ENCODE data around the gene STAP2.

STAP2 gene, protein sequence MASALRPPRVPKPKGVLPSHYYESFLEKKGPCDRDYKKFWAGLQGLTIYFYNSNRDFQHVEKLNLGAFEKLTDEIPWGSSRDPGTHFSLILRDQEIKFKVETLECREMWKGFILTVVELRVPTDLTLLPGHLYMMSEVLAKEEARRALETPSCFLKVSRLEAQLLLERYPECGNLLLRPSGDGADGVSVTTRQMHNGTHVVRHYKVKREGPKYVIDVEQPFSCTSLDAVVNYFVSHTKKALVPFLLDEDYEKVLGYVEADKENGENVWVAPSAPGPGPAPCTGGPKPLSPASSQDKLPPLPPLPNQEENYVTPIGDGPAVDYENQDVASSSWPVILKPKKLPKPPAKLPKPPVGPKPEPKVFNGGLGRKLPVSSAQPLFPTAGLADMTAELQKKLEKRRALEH

DNA sequence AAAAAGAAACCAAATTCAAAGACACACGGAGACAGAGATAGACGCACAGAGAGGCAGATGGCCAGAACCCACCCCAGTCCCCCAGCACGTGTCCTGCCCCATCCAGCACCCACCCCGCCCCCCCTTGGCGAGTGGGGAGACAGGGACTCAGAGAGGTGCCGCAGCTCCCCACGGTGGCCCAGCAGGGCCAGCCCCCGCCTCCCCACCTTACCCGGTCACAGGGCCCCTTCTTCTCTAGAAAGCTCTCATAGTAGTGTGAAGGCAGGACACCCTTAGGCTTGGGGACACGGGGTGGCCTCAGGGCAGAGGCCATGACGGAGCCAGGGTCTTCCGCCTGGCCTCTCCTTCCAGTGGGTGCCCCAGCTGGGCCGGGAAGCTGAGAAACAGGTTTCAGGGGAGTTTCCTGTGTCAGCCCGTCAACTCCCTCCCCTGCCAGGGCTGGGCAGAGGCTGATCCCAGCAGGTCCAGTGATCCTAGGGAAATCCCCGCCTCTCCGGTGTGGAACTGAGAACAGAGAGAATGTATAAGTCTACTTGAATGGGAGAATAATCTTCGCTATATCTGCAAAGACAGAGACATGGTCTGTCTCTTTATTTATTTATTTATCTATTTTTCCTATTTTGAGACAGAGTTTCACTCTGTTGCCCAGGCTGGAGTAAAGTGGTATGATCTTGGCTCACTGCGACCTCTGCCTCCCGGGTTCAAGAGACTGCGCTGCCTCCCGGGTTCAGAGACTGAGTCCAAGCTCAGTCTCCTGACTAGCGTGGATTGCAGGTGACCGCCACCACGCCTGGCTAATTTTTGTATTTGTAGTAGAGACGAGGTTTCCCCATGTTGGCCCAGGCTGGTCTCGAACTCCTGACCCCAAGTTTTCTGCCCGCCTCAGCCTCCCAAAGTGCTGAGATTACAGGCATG, at the start of gene STAP2:
TSS of gene STAP2 (minus strand) at position 387 of the 915 bp plus-strand sequence. CDS start at position 313, 74 bp downstream.
- no peak for DNase-seq

DNA sequence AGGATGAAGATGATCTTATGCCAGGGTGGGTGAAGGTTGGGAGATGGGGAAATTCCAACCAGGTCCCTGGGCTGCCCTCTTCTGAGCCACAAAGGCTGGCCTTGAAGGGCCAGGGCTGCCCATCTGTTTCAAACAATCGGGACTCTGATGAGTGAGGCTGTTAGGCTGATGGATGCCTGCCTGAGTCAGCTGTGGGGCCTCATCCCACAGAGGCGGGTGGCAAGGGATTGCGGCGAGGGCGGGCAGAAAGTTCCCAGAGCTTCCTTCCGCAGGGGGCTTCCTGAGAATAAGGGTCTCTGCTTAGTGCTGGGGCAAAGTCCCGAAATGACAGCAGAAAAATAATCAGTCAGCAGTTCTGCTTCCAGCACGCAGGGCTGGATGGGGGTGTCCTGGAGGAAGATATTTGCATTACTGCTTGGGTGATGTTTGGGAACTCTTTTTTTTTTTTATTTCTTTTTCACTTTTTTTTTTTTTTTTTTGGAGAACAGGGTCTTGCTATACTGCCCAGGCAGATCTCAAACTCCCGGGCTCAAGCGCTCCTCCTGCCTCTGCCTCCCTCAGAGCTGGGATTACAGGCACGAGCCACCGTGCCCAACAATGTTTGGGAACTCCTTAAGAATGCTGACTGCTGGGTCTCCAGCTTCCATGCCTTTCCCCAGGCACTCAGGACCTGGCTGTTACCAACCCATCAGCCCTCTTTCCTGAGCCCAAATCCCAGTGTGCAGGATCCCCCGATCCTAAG, 47.6 kb upstream of the STAP2 start:
- no peak for DNase-seq

DNA sequence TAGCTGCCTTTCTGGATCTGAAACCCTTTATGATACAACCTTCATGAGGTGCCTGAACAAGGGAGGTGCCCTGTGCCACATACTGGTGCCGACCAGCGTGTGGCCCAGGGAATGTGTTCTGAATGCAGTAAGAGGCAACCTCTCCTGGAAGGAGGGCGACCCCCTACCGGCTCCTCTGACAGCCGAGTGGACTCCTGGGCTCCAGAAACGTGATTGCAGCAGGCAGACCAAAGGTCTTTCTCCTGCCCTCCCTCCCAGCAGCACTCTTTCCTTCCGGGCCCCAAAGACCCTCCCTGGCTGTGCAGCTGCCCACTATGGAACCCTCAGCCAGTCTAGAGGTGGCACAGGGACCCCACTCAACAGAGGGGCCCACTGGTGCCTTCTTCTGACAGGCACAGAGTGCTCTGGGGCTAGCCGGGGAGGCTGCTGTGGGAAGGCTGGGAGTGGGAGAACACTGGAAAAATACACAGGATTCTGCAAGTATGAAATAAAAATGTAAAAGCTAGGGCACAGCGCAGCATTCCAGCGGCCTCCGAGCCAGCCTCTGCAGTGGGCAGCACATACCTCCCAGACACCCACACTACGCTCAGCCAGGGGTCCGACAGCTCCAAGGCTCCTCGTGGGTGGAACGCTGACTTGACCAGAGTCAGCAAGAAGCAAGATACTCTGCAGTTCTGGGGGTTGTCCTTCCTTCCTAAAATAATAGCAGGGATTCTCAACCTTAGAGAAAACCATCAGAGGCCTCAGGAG, 46.8 kb upstream of the STAP2 start:
- no peak for DNase-seq

DNA sequence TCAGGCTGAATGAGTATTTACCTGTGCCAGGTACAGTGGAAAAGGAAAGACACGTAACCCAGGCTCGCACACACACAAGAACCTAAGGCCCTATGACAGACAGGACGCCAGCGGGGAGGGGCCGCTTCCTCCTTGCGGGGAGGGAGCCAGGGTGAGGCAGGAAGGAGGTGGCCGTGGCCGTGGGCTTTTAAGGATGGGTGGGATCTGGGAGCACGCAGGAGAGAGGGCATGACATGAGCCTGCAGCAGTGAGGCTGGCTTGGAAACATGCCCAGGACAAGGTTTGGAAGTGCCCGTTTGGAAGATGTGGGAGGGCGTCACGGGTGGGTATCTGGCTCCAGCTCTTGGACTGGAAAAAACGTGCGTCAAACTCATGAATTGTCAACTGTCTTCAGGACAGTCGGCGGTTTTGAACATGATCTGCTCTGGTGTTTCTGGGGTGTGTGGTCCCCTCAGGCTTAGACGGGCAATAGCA, 41.7 kb upstream of the STAP2 start:
- peak; percentile 56 for DNase-seq

DNA sequence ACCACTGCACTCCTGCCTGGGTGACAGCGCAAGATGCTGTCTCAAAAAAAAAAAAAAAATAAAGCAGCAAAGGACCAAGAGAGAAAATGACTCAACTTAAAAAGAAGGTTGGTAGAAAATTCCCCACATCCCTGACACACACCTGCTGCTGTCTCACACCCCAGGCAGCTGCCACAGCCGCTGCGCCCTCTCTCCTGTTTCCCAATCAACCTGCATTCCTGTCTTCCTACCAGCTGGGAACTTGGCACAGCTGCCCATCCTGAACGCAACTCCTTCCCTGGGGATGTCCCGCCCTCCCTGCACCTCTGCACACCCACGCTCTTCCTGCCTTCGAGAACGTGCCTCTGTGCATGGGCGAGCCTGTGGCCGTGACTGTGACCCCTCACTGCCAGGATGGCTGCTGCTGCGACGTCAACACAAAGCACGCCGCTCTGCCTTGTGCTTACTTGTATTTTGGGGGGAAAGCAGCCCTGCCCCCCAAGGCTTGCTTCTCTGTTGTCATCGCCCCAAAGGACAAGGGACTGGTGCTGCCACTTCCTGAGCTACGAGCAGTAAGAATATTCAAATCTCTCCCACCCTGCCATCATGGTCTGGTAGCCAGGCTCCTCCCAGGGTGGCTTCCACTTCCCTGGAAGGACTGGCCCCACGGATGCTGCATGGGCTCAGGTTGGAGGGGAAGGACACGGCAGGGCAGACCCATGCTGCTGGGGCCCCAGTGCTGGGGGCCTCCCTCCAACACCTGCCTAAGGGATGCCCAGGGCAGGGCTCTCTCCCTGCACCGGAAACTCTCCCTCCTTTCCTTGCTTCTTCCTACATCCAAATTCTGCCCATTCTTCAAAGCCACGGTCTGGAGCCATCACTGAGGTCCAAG, 41.0 kb upstream of the STAP2 start:
- DNase-seq = no peak

DNA sequence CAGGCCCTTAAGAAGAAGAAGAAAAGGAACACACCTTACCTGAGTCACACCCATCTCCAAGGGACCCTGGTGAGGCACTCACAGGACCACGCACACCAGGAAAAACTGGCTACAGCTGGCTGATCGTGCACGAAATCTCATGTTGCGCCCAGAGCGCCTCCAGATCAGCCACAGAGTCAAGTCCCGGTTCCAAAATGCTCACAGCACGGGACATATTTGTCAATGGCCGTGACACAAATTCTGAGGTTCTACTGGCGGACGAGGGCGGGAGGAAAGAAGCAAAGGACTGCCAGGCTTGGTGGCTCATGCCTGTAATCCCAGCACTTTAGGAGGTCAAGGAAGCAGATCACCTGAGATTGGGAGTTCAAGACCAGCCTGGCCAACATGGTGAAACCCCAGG, 40.3 kb upstream of the STAP2 start:
- DNase-seq = no peak

DNA sequence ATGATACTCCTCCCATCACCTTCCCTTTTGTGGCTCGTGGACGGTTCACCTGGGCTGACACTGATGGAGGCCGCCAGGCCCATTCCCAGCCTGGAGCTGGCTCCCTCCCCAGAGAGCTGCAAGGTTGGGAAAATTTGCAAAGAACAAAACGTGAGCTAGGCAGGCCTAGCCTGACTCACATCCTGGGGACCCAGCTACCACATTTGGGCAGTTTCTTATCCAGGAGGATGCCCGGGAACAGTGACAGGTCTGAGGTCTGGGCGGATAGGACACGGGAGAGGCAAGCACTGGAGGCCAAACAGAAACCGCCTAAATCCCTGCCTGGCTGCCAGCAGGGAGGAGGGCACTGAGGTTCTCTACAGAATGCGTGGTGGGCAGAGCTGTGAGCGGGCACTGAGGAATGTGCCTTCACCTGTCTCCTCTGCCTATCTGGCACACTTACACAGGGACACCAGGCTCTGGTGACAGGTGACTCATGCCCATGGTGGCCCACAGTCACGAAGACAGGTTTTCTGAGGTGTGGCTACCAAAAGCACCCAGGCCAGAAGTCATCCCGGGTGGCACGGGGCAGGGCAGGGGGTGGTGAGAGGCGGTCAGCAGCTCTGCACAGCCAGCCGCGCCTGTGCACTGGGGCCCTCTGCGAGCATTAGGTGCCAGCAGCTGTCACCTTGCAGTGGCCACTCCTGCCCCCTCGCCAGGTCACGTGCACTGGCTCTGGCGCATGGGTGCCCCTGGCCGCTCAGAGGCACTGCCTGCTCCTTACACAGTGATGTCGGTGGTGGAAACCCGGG, 38.6 kb upstream of the STAP2 start:
- no peak for DNase-seq

DNA sequence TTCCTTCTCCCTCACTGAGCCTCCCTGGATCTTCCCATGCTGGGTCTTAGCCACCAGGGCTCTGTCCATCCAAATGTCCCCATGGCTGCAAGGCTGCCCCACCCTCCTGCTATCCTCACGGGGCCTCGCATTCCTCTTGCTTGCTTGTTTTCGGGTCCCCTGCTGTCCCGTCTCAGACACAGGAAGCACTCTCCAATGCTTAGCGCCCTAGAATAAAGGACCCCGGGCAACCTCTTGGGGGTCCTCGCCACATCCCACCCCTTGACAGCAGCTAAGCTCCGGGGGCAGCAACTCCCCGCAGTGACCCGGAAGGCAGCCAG, 38.0 kb upstream of the STAP2 start:
- no peak for DNase-seq

DNA sequence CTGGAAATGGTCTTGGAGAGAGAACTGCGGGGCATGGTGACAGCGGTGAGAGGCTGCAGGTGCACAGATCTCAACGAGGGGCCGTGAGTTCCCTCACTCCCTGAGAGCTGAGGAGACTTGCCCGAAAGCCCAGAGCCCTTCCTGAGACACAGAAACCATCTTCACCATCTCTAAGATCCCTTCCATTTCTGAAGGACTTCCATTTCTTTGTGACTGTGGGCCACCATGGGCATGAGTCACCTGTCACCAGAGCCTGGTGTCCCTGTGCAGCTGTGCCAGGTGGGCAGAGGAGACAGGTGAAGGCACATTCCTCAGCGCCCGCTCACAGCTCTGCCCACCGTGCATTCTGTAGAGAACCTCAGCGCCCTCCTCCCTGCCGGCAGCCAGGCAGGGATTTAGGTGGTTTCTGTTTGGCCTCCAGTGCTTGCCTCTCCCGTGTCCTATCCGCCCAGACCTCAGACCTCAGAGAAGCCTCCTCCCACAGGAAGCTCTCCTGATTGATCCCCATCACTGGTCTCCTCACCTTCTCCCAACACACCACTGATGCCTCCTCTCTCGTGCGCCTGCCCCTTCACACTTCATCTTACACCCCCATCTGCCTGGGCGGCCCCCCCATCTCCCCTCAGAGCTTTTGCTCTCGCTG, 37.5 kb upstream of the STAP2 start:
- DNase-seq = no peak

DNA sequence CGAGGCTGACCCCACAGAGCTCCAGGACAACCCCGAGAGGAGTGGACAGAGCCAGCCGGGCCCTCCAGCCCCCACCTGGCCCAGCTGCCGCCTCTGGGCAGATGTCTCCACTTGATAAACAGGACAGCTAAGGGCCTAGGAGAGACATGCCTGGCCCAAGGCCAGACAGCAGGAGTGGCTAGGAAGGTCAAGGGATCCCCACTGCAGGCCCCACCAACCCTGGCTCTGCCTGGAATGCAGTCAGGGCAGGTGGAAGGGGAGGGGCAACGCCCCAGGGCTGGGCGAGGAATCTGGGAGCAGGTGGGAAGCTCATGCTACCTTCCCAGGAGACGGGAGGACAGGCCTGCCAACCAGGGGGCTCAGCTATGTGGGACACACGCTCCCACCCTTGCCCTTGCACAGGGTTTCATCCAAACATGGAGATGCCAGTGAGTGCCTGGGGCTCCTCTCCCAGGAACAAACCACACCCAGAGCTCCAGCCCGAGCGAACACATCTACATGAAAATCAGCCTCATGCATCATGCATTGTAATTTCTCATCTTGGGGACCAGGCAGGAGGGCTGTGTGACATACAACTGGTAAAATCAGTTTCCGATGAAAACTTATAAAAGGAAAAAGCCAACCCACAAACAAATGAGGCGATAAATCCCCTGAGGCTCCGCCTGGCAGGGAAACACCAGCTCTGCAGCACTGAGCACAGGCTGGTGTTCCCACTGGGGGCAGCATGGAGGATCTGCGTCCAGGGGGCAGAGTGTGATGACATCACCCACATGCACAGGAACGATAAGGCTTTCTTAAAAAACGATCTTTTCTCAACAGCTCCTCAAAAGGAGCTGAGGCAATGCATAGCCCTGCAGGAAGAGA, 36.8 kb upstream of the STAP2 start:
- no peak for DNase-seq

DNA sequence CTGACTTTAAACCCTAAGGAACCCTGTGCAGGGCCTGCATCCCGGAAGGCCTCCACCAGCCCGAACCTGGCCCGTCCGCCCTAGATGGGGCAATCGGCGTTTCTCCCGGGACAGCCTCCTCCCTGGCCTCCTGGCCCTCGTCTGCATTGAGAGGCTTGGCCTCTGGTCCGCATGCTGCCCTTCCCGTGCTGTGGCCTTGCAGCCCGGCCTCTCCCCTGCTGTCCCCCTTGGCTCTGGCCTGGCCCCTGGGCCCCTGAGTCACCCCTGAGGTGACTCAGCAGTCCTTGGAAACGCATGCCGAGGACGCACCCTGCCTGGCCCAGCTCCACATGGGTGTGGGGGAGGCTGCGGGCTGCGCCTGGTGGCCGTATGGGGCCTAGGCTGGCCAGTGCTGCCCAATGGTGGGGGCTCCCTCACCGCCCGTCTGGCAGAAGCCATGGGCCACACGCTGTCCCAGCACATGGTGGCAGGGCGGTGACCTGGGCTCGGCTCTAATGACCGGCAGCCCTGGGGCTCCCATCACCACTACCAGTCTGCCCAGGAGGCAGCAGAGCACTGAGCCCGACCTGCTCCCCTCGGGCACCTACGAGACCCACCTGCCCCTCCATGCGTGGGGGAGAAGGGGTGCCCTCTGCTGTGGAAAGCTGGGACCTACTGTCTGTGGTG, 36.0 kb upstream of the STAP2 start:
- DNase-seq = no peak

DNA sequence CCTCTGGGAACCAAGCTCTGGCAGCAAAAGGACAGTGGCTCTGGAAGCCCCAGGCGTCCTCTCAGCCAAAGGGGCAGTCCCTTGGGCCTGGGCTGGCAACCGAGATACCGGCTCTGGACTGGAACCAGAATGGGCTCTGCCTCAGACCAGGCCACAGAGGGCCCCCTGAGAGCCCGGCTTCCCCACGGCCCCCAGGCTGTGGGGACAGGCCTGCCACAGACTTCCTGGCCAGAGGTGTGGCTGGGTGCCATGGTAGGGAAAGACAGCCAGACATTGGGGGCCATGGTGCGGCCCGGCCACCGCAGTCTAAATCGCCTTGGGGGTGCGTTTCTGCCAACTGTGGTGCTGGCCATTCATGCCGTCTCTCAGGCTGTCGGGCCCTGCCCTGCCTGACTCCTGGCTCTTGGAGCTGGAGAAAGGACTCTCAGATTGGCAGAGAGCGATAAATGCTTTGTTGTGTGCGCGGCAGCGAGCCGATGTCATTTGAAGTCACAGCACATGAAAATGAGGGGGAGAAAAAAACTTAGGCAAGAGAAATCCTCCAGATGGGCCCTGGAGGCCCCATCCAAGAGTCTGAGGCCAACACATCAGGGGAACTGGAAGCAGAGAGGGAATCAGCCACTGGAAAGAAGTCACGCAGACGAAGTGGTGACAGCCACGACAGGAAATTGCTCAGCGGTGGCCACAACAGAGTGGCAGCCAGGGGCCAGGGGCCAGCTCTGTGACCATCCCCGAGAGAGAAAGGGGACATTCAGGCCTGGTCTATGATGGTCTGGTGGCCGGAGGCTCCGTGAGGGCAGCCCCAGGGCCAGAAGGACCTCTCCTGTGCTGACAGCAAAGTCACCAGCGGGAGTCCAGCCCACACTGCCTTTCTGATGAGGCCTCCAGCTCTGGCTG, 35.2 kb upstream of the STAP2 start:
- no peak for DNase-seq

DNA sequence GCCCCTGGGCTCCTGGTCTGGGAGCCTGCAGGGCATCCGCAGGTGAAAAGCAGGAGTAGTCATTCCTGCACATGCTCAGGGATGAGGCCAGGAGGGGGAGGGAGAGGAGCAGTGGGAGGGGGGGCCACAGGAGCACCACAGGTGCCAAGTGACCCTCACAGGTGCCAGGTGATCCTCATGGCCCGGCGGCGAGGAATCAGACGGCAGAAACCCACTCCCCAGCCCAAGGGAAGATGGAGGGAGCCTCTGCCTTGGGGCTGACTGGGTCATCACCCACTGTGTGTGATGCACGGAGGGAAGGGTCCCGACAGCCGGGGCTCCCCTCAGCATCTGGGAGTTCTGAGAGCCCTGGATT, 34.4 kb upstream of the STAP2 start:
- no peak for DNase-seq

DNA sequence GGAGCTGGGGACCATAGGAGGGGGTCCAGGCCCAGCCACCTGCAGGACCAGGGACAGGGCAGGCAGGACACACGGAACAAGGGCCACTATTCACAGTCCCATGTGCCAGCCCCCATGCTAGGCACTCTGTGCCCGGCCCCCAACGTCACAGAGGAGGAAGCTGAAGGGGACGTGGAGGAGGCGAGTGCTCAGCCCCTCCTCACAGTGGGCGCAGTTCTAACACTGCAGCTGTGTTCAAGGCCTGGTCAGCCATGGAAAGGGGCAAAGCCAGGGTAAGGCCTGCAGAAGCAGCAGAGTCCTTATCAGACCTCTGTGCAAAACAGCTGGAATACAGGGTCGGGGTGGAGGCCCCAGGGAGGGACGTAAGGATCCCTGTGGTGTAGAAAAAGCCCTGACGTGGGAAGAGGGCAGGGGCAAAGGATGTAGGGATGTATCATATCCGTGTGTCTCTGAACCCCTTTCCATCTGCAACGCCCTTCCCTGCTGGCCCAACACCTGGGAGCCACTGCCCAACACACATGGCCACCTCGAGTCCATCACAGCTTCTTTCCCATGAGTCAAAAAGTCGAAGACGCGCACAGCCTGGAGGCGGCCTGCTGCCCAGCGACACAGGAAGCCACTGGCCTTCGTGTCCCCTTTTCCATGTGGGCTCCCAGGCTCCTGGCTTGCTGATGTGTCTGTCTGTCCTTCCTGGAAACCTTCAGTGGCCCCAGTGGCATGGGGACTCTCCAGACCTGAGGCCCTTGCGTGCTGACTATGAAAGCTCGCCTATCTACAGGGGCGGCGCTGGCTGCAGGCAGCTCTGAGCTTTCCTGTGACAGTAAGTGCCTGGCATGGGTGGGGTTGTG, 33.8 kb upstream of the STAP2 start:
- DNase-seq = no peak

DNA sequence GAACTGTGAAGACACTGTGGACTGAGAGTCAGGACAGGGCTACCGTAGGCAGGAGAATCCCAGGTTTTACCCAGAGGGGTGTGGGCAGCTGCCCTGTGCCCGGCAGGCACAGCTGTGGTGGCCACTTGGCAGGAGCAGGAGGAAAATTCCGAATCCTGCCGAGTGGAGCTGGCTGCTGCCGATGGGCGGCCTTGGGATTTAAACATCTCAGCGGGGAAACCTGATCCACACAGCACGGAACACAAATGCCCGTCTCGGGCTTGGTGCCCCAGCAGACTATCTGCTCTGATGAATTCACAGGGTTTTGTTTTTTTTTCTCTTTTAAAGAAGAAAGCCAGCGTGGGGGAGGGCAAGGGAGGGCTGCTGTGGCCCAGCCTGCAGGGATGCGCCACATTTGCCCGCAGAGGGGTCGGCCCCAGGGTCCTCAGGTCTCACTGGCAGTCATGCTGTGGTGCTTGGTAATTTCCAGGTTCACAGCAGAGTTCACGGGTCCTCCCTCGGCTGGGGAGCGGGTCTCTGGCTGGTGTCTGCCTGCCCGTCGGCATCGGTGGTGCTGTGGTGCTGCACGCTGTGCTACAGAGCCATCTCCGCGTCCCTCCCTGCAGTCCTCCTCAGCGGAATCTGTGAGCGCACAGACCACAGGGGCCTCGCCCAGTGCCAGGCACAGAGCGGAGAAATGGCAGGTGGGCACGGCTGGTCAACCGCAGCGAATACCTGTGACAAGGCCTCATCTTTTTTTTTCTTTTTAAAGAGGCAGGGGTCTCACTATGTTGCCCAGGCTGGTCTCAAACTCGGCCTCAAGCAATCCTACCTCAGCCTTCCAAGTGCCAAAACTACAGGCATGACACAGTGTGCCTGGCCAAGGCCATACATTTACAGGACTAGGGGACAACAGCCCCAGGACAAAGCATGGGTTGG, 32.9 kb upstream of the STAP2 start:
- no peak for DNase-seq
